ENCODE measurements around the gene HECTD4. TPM values are rescaled to one million over a fixed set of nuclear protein-coding genes. Genes with fewer than 3 reads are reported as not detected.

HECTD4 gene
- total RNA-seq, 1 experiment from 2014 or later = 54.5 TPM

- no TSS peak for BruUV-seq (replicated peaks)
- Histone ChIP-seq H3K4me3 (ENCODE audit: low read depth, low read length) (no peak overlapping the region), H3K27me3 (replicated peaks; ENCODE audit: control insufficient read depth, insufficient read depth, low read length) (no peaks in the 10 kb centered on the region), H3K9me3 (no peaks in the 10 kb centered on the region), H3K4me1 (no peaks in the 10 kb centered on the region), H3K36me3 (ENCODE audit: control insufficient read depth, insufficient read depth, low read length) (no peaks in the 10 kb centered on the region)
- intact Hi-C loops (cut with micrococcal nuclease; ENCODE audit: unreplicated experiment) = loop anchor here (1.0 to 10.0 kb wide), 3 partner anchors 92 to 262 kb away; partner anchors contain the start of gene TRAFD1
- Mint-ChIP-seq H3K36me3 (ENCODE audit: insufficient read depth, unreplicated experiment) (no peaks in the 10 kb centered on the region), H3K4me1 (ENCODE audit: low read depth, unreplicated experiment) (no peaks in the 10 kb centered on the region), H3K27me3 (ENCODE audit: insufficient read depth, unreplicated experiment) (no peaks in the 10 kb centered on the region), H3K9me3 (ENCODE audit: unreplicated experiment) (no peaks in the 10 kb centered on the region), H3K27ac (ENCODE audit: unreplicated experiment) (no peak overlapping the region), H3K4me3 (ENCODE audit: unreplicated experiment) (no peak overlapping the region)
- ChIA-PET CTCF (interaction anchor here (0.9 to 3.0 kb wide), 6 partner anchors 13 to 339 kb away, joined by 3 to 71 read pairs (median 4); no protein-coding TSS in a partner anchor), POLR2A (no interaction called here)
- TF ChIP-seq, protein P1, sequence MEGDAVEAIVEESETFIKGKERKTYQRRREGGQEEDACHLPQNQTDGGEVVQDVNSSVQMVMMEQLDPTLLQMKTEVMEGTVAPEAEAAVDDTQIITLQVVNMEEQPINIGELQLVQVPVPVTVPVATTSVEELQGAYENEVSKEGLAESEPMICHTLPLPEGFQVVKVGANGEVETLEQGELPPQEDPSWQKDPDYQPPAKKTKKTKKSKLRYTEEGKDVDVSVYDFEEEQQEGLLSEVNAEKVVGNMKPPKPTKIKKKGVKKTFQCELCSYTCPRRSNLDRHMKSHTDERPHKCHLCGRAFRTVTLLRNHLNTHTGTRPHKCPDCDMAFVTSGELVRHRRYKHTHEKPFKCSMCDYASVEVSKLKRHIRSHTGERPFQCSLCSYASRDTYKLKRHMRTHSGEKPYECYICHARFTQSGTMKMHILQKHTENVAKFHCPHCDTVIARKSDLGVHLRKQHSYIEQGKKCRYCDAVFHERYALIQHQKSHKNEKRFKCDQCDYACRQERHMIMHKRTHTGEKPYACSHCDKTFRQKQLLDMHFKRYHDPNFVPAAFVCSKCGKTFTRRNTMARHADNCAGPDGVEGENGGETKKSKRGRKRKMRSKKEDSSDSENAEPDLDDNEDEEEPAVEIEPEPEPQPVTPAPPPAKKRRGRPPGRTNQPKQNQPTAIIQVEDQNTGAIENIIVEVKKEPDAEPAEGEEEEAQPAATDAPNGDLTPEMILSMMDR (IDR thresholded peaks at IDR 0.05; ENCODE audit: insufficient read depth in 1 of 2, low read depth in 1 of 2, low read length in 1 of 2, severe bottlenecking in 1 of 2, unreplicated experiment in 1 of 2) = no peak
- DNase-seq = no peak
Observed at GRCh38 chr12:112386726-112387125, 4.5 kb upstream of the HECTD4 start.

GRCh38 chr12:112382866-112383265 lies 635 bp upstream of the HECTD4 start:
- no peaks in the 10 kb centered on the region for H3K27me3 Mint-ChIP-seq (ENCODE audit: insufficient read depth, unreplicated experiment)
- H3K4me3 Mint-ChIP-seq (ENCODE audit: unreplicated experiment) = peak overlapping the region; percentile 86
- no TSS peak for BruUV-seq (replicated peaks)
- H3K27ac Mint-ChIP-seq (ENCODE audit: unreplicated experiment) = peak overlapping the region; percentile 60
- Histone ChIP-seq H3K4me1 (peaks cover 8% of the 10 kb centered on the region; the same call in 1 of the 2 replicates), H3K36me3 (ENCODE audit: control insufficient read depth, insufficient read depth, low read length) (no peaks in the 10 kb centered on the region), H3K27me3 (replicated peaks; ENCODE audit: control insufficient read depth, insufficient read depth, low read length) (no peaks in the 10 kb centered on the region), H3K9me3 (no peaks in the 10 kb centered on the region), H3K4me3 (ENCODE audit: low read depth, low read length) (peak overlapping the region; percentile 86)
- H3K4me1 Mint-ChIP-seq (ENCODE audit: low read depth, unreplicated experiment) = peaks cover 11% of the 10 kb centered on the region
- peaks cover 5% of the 10 kb centered on the region for H3K36me3 Mint-ChIP-seq (ENCODE audit: insufficient read depth, unreplicated experiment)
- CTCF ChIA-PET = no interaction called here
- DNase-seq = no peak
- POLR2A ChIA-PET = no interaction called here
- TF ChIP-seq, protein P1 (IDR thresholded peaks at IDR 0.05; ENCODE audit: insufficient read depth in 1 of 2, low read depth in 1 of 2, low read length in 1 of 2, severe bottlenecking in 1 of 2, unreplicated experiment in 1 of 2) = no peak
- intact Hi-C loops (cut with micrococcal nuclease; ENCODE audit: unreplicated experiment) = loop anchor here (10.0 kb wide), 2 partner anchors 88 to 258 kb away; partner anchors contain the start of gene TRAFD1
- no peaks in the 10 kb centered on the region for H3K9me3 Mint-ChIP-seq (ENCODE audit: unreplicated experiment)

DNA sequence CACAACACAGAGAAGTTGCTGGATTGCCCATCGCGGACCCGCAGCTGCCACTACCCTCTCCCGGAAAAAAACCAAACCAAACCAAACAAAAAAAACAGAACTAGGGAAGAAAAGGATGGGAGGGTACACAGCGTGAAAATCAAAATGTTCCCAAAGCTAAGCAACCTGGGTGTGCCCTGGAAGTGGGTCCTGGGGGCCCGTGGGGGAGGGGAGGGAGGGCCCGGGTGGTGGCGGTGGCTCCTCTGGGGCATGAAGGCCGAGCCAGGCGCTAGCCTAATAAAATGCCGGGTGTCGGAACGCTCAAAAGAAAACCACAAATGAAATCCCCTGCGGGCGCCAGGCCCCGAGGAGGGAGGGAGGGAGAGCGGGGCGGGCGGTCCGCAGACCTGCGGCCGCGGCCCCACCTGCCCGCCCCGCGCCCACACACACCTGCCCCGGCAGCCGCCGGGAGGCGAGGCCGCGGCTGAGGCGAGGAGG lies 787 bp downstream of the HECTD4 start:
- POLR2A ChIA-PET = no interaction called here
- CTCF ChIA-PET = interaction anchor here (0.7 kb wide), 1 partner anchor 1104 kb away, joined by 5 read pairs; no protein-coding TSS in a partner anchor
- Histone ChIP-seq H3K27me3 (replicated peaks; ENCODE audit: control insufficient read depth, insufficient read depth, low read length) (no peaks in the 10 kb centered on the region), H3K36me3 (ENCODE audit: control insufficient read depth, insufficient read depth, low read length) (no peaks in the 10 kb centered on the region), H3K4me3 (ENCODE audit: low read depth, low read length) (peak overlapping the region; percentile 86), H3K4me1 (peaks cover 8% of the 10 kb centered on the region; the same call in 1 of the 2 replicates), H3K9me3 (no peaks in the 10 kb centered on the region)
- no peaks in the 10 kb centered on the region for H3K9me3 Mint-ChIP-seq (ENCODE audit: unreplicated experiment)
- peak overlapping the region; percentile 88 for H3K27ac Mint-ChIP-seq (ENCODE audit: unreplicated experiment)
- peak overlapping the region; percentile 86 for H3K4me3 Mint-ChIP-seq (ENCODE audit: unreplicated experiment)
- peaks cover 8% of the 10 kb centered on the region for H3K36me3 Mint-ChIP-seq (ENCODE audit: insufficient read depth, unreplicated experiment)
- TF ChIP-seq, protein P1 (IDR thresholded peaks at IDR 0.05; ENCODE audit: insufficient read depth in 1 of 2, low read depth in 1 of 2, low read length in 1 of 2, severe bottlenecking in 1 of 2, unreplicated experiment in 1 of 2) = no peak
- no peaks in the 10 kb centered on the region for H3K27me3 Mint-ChIP-seq (ENCODE audit: insufficient read depth, unreplicated experiment)
- H3K4me1 Mint-ChIP-seq (ENCODE audit: low read depth, unreplicated experiment) = peaks cover 11% of the 10 kb centered on the region
- DNase-seq = peak in 1 of 2 experiments; percentile 49
- intact Hi-C loops (cut with micrococcal nuclease; ENCODE audit: unreplicated experiment) = loop anchor here (10.0 kb wide), 2 partner anchors 87 to 257 kb away; partner anchors contain the start of gene TRAFD1
- BruUV-seq (replicated peaks) = no TSS peak

Data from Caco-2 (cell line).